Gastroesophageal sphincter (tissue), 4 donors: ENCODE measurements around the gene ATP10D. TPM values are rescaled to one million over a fixed set of nuclear protein-coding genes. Genes with fewer than 3 reads are reported as not detected.

Experiments
- ATAC-seq: fragments of 150-250 bp; one replicate; pipeline ENCODE4 v1.9.1; 2016; ENCODE audit warnings: mild to moderate bottlenecking, moderate library complexity
- H3K27ac ChIP-seq, 4 donors: fragments of 200-600 bp; sonication (generic) in 3 of 4; 1 replicate in 3 of 4; 2 replicates in 1 of 4; pipeline ENCODE4 v1.5.1; 2016 to 2019
- H3K27me3 ChIP-seq: fragments of 200-600 bp; sonication (generic); one replicate; pipeline ENCODE4 v1.5.1; 2019
- H3K36me3 ChIP-seq, 2 donors: fragments of 200-600 bp; sonication (generic); one replicate each; pipeline ENCODE4 v1.5.1; 2019; ENCODE audit warnings: control low read depth in 1 of 2
- H3K4me1 ChIP-seq, 3 donors: fragments of 200-600 bp; sonication (generic); 1 replicate in 2 of 3; 2 replicates in 1 of 3; pipeline ENCODE4 v1.5.1; 2016 to 2019; ENCODE audit warnings: control low read depth in 2 of 3
- H3K4me3 ChIP-seq, 2 donors: fragments of 200-600 bp; sonication (generic); one replicate each; pipeline ENCODE4 v1.5.1; 2019; ENCODE audit warnings: mild to moderate bottlenecking in 1 of 2, moderate library complexity in 1 of 2
- H3K9me3 ChIP-seq, 3 donors: fragments of 200-600 bp; sonication (generic); one replicate each; pipeline ENCODE4 v1.5.1; 2017 to 2019; ENCODE audit warnings: control low read depth in 2 of 3
- EP300 ChIP-seq: sonication (generic); formaldehyde crosslinking; IDR thresholded peaks from one replicate; pipeline ENCODE4 v1.6.1; 2017; ENCODE audit warnings: antibody characterized with exemption, mild to moderate bottlenecking
- POLR2A ChIP-seq, 2 donors: fragments of 450-650 bp; IDR thresholded peaks; one replicate each; pipeline ENCODE4 v1.6.1; 2017; ENCODE audit warnings: antibody characterized with exemption in 2 of 2, mild to moderate bottlenecking in 2 of 2, moderate library complexity in 1 of 2
- POLR2AphosphoS5 ChIP-seq: sonication (generic); formaldehyde crosslinking; IDR thresholded peaks from one replicate; pipeline ENCODE4 v1.6.1; 2017; ENCODE audit warnings: antibody characterized with exemption
- WGBS, 2 donors: methylation state at CpG; one replicate each; pipeline ENCODE4 v1.1.5; 2018; ENCODE audit warnings: low coverage in 1 of 2; 5-methylcytosine and 5-hydroxymethylcytosine counted together
- total RNA-seq, 4 donors: library from RNA; depleted of rRNA; stranded (reverse); fragments of >200 nt; gene quantifications; one replicate each; pipeline ENCODE4 v1.1.0, GENCODE V29; 2016
- TF ChIP-seq, protein P1 (sequence below), 4 experiments: fragments of 200-600 bp in 2 of 4; fragments of 450-650 bp in 2 of 4; sonication (generic) in 1 of 4; IDR thresholded peaks; one replicate each; pipeline ENCODE4 v1.5.1; 2017 to 2019; ENCODE audit warnings: antibody characterized with exemption in 4 of 4, mild to moderate bottlenecking in 2 of 4, moderate library complexity in 2 of 4

Gene ATP10D
- total RNA-seq, 4 donors from 2014 or later = 18.2 to 30.2 (median 21.4) TPM

DNA sequence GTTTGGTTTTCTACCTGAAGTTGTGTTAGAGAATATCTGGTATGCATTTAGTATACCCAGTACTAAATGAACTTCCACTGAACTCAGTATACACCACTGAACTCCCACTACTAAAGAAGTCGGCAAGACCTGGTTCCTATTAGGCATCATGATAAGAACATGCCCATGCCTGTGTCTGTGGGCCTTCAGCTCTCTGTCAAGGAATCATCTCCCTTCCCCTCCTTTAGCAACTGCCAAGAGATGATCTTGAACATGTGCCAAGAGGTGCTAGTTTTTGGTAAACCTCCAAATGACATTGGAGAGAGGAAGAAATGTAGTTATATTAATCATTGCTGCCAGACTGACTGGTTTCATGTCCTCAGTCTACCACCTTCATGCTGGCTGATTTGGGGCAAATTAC lies 113.2 kb downstream of the ATP10D start:
- TF ChIP-seq POLR2A (IDR thresholded peaks at IDR 0.05) (no peak), EP300 (no peak), POLR2AphosphoS5 (no peak)
- TF ChIP-seq, protein P1, sequence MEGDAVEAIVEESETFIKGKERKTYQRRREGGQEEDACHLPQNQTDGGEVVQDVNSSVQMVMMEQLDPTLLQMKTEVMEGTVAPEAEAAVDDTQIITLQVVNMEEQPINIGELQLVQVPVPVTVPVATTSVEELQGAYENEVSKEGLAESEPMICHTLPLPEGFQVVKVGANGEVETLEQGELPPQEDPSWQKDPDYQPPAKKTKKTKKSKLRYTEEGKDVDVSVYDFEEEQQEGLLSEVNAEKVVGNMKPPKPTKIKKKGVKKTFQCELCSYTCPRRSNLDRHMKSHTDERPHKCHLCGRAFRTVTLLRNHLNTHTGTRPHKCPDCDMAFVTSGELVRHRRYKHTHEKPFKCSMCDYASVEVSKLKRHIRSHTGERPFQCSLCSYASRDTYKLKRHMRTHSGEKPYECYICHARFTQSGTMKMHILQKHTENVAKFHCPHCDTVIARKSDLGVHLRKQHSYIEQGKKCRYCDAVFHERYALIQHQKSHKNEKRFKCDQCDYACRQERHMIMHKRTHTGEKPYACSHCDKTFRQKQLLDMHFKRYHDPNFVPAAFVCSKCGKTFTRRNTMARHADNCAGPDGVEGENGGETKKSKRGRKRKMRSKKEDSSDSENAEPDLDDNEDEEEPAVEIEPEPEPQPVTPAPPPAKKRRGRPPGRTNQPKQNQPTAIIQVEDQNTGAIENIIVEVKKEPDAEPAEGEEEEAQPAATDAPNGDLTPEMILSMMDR (IDR thresholded peaks at IDR 0.05) = no peak
- peaks cover 0 to 6% of the 10 kb centered on the region in 2 donors for H3K36me3 ChIP-seq
- no peak overlapping the region for H3K4me3 ChIP-seq
- no peak overlapping the region for H3K27ac ChIP-seq
- WGBS, 2 donors = 30 to 33% methylated on average over 1 of the region's 1 CpG
- peaks cover 0 to 15% (median 0%) of the 10 kb centered on the region in 3 donors for H3K4me1 ChIP-seq
- H3K9me3 ChIP-seq = no peaks in the 10 kb centered on the region
- H3K27me3 ChIP-seq = no peaks in the 10 kb centered on the region
- no peak for ATAC-seq

GRCh38 chr4:47598896-47599295 lies 113.8 kb downstream of the ATP10D start:
- H3K36me3 ChIP-seq = peaks cover 0 to 11% of the 10 kb centered on the region in 2 donors
- no peak for ATAC-seq
- WGBS, 2 donors = 90 to 96% methylated on average over 3 of the region's 3 CpGs
- TF ChIP-seq EP300 (no peak), POLR2A (IDR thresholded peaks at IDR 0.05) (no peak), POLR2AphosphoS5 (no peak)
- TF ChIP-seq, protein P1 (IDR thresholded peaks at IDR 0.05) = no peak
- no peak overlapping the region for H3K27ac ChIP-seq
- H3K4me3 ChIP-seq = no peak overlapping the region
- no peaks in the 10 kb centered on the region for H3K27me3 ChIP-seq
- H3K4me1 ChIP-seq = peaks cover 0 to 15% (median 0%) of the 10 kb centered on the region in 3 donors
- H3K9me3 ChIP-seq = no peaks in the 10 kb centered on the region

- WGBS, 2 donors = 90 to 96% methylated on average over 3 of the region's 3 CpGs
- Histone ChIP-seq H3K4me1 (no peaks in the 10 kb centered on the region), H3K27me3 (no peaks in the 10 kb centered on the region), H3K36me3 (peaks cover 0 to 14% of the 10 kb centered on the region in 2 donors), H3K4me3 (no peak overlapping the region), H3K27ac (no peak overlapping the region), H3K9me3 (no peaks in the 10 kb centered on the region)
- no peak for ATAC-seq
- TF ChIP-seq POLR2A (IDR thresholded peaks at IDR 0.05) (no peak), POLR2AphosphoS5 (no peak), EP300 (no peak)
- TF ChIP-seq, protein P1 (IDR thresholded peaks at IDR 0.05) = no peak
Observed at GRCh38 chr4:47606482-47606881, 121.4 kb downstream of the ATP10D start.

GRCh38 chr4:47612116-47613023 lies 127.3 kb downstream of the ATP10D start:
- TF ChIP-seq POLR2A (IDR thresholded peaks at IDR 0.05) = no peak
- TF ChIP-seq POLR2AphosphoS5 = no peak
- TF ChIP-seq EP300 = no peak
- TF ChIP-seq, protein P1 (IDR thresholded peaks at IDR 0.05) = no peak
- no peaks in the 10 kb centered on the region for H3K36me3 ChIP-seq
- 60 to 67% methylated on average over 4 of the region's 4 CpGs for WGBS, 2 donors
- ATAC-seq = no peak
- H3K9me3 ChIP-seq = no peaks in the 10 kb centered on the region
- no peak overlapping the region for H3K27ac ChIP-seq
- no peaks in the 10 kb centered on the region for H3K4me1 ChIP-seq
- H3K27me3 ChIP-seq = no peaks in the 10 kb centered on the region
- no peak overlapping the region for H3K4me3 ChIP-seq

GRCh38 chr4:47615385-47615784 lies 130.3 kb downstream of the ATP10D start:
- WGBS, 2 donors = 77 to 79% methylated on average over 4 of the region's 4 CpGs
- ATAC-seq = no peak
- TF ChIP-seq POLR2A (IDR thresholded peaks at IDR 0.05) (no peak), POLR2AphosphoS5 (no peak), EP300 (no peak)
- TF ChIP-seq, protein P1 (IDR thresholded peaks at IDR 0.05) = no peak
- no peaks in the 10 kb centered on the region for H3K9me3 ChIP-seq
- no peak overlapping the region for H3K4me3 ChIP-seq
- H3K27me3 ChIP-seq = no peaks in the 10 kb centered on the region
- no peaks in the 10 kb centered on the region for H3K36me3 ChIP-seq
- H3K4me1 ChIP-seq = no peaks in the 10 kb centered on the region
- H3K27ac ChIP-seq = no peak overlapping the region
